HEK293 (cell line): Measurements from ENCODE around the gene MACROH2A1.

Experiments
- CTCF ChIP-seq: fragments of 450-650 bp; formaldehyde crosslinking; IDR thresholded peaks from 2 replicates; pipeline ENCODE4 v1.5.1; 2016; ENCODE audit warnings: missing biosample characterization, missing genetic modification characterization
- SP2 ChIP-seq: fragments of 450-650 bp; formaldehyde crosslinking; IDR thresholded peaks from 2 replicates; pipeline ENCODE4 v1.5.1; 2016; ENCODE audit warnings: missing biosample characterization, missing genetic modification characterization
- ZBTB1 ChIP-seq: fragments of 450-650 bp; formaldehyde crosslinking; IDR thresholded peaks from 2 replicates; pipeline ENCODE4 v1.5.1; 2016; ENCODE audit warnings: missing biosample characterization, missing genetic modification characterization
- ZFHX2 ChIP-seq: fragments of 450-650 bp; formaldehyde crosslinking; conservative IDR thresholded peaks from 2 replicates; pipeline ENCODE4 v1.5.1; 2016; ENCODE audit warnings: missing biosample characterization, missing genetic modification characterization
- ZFP37 ChIP-seq: fragments of 450-650 bp; formaldehyde crosslinking; IDR thresholded peaks from 2 replicates; pipeline ENCODE4 v1.5.1; 2016; ENCODE audit warnings: missing biosample characterization, missing genetic modification characterization
- ZNF175 ChIP-seq: fragments of 450-650 bp; formaldehyde crosslinking; IDR thresholded peaks from 2 replicates; pipeline ENCODE4 v1.5.1; 2016; ENCODE audit warnings: missing biosample characterization, missing genetic modification characterization
- ZNF324 ChIP-seq: fragments of 450-650 bp; formaldehyde crosslinking; IDR thresholded peaks from 2 replicates; pipeline ENCODE4 v1.5.1; 2016; ENCODE audit warnings: missing biosample characterization, missing genetic modification characterization
- ZNF488 ChIP-seq: fragments of 450-650 bp; formaldehyde crosslinking; IDR thresholded peaks from 2 replicates; pipeline ENCODE4 v1.5.1; 2016; ENCODE audit warnings: missing biosample characterization, missing genetic modification characterization
- ZNF560 ChIP-seq: fragments of 450-650 bp; formaldehyde crosslinking; IDR thresholded peaks from 2 replicates; pipeline ENCODE4 v1.5.1; 2017; ENCODE audit warnings: missing biosample characterization, missing genetic modification characterization, borderline replicate concordance
- ZNF600 ChIP-seq: fragments of 450-650 bp; formaldehyde crosslinking; IDR thresholded peaks from 2 replicates; pipeline ENCODE4 v1.5.1; 2016; ENCODE audit warnings: missing biosample characterization, missing genetic modification characterization
- ZNF626 ChIP-seq: fragments of 450-650 bp; sonication (Bioruptor Pico); formaldehyde crosslinking; IDR thresholded peaks from 2 replicates; pipeline ENCODE4 v1.5.1; 2018; ENCODE audit warnings: missing biosample characterization, missing genetic modification characterization, inconsistent platforms
- ZNF639 ChIP-seq: fragments of 450-650 bp; formaldehyde crosslinking; IDR thresholded peaks from 2 replicates; pipeline ENCODE4 v1.5.1; 2016; ENCODE audit warnings: missing biosample characterization, missing genetic modification characterization
- TF ChIP-seq, protein P1 (sequence below): fragments of 450-650 bp; formaldehyde crosslinking; IDR thresholded peaks from 2 replicates; pipeline ENCODE4 v1.5.1; 2016; ENCODE audit warnings: missing biosample characterization, missing genetic modification characterization
- TF ChIP-seq, protein P2 (sequence below): fragments of 450-650 bp; formaldehyde crosslinking; IDR thresholded peaks from 2 replicates; pipeline ENCODE4 v1.5.1; 2017; ENCODE audit warnings: missing biosample characterization, missing genetic modification characterization

- TF ChIP-seq ZNF560 (tag by site-specific recombination) (no peak), ZBTB1 (no peak), CTCF (no peak), ZNF639 (no peak), ZNF324 (tag by site-specific recombination) (no peak), ZNF488 (no peak), SP2 (tag by site-specific recombination) (no peak), ZNF626 (no peak), ZNF600 (tag by site-specific recombination) (no peak), ZNF175 (tag by site-specific recombination) (no peak), ZFHX2 (tag by site-specific recombination) (no peak), ZFP37 (tag by site-specific recombination) (no peak)
- TF ChIP-seq, protein P1, sequence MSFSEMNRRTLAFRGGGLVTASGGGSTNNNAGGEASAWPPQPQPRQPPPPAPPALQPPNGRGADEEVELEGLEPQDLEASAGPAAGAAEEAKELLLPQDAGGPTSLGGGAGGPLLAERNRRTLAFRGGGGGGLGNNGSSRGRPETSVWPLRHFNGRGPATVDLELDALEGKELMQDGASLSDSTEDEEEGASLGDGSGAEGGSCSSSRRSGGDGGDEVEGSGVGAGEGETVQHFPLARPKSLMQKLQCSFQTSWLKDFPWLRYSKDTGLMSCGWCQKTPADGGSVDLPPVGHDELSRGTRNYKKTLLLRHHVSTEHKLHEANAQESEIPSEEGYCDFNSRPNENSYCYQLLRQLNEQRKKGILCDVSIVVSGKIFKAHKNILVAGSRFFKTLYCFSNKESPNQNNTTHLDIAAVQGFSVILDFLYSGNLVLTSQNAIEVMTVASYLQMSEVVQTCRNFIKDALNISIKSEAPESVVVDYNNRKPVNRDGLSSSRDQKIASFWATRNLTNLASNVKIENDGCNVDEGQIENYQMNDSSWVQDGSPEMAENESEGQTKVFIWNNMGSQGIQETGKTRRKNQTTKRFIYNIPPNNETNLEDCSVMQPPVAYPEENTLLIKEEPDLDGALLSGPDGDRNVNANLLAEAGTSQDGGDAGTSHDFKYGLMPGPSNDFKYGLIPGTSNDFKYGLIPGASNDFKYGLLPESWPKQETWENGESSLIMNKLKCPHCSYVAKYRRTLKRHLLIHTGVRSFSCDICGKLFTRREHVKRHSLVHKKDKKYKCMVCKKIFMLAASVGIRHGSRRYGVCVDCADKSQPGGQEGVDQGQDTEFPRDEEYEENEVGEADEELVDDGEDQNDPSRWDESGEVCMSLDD (tag by site-specific recombination) = no peak
- TF ChIP-seq, protein P2, sequence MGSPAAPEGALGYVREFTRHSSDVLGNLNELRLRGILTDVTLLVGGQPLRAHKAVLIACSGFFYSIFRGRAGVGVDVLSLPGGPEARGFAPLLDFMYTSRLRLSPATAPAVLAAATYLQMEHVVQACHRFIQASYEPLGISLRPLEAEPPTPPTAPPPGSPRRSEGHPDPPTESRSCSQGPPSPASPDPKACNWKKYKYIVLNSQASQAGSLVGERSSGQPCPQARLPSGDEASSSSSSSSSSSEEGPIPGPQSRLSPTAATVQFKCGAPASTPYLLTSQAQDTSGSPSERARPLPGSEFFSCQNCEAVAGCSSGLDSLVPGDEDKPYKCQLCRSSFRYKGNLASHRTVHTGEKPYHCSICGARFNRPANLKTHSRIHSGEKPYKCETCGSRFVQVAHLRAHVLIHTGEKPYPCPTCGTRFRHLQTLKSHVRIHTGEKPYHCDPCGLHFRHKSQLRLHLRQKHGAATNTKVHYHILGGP (tag by site-specific recombination) = no peak
Measured at GRCh38 chr5:135306557-135306956, 92.5 kb downstream of the MACROH2A1 start.
